Right lobe of liver (tissue), 6 donors: ENCODE measurements around the gene F12. TPM values are rescaled to one million over a fixed set of nuclear protein-coding genes. Genes with fewer than 3 reads are reported as not detected.

ENCODE experiments used
- ATAC-seq, 4 donors: fragments of 200-7000 bp; cut with Tn5 transposase; one replicate each; pipeline ENCODE4 v1.9.1; 2020; ENCODE audit warnings: mild to moderate bottlenecking in 4 of 4, moderate library complexity in 4 of 4
- DNase-seq, 3 donors: peaks; one replicate each; pipeline ENCODE4 v3.0.0-alpha.2; 2020
- H3K27ac ChIP-seq, 3 donors: fragments of 200-600 bp; one replicate each; pipeline ENCODE4 v1.8.0; 2022
- H3K27me3 ChIP-seq, 2 donors: fragments of 200-600 bp; one replicate each; pipeline ENCODE4 v1.8.0; 2022
- H3K36me3 ChIP-seq, 4 donors: fragments of 200-600 bp; sonication (generic) in 1 of 4; one replicate each; pipeline versions ENCODE4 v1.5.1 to v1.8.0; 2017 to 2022; ENCODE audit warnings: control low read depth in 1 of 4
- H3K4me1 ChIP-seq, 4 donors: fragments of 200-600 bp; sonication (generic) in 1 of 4; one replicate each; pipeline versions ENCODE4 v1.5.1 to v1.8.0; 2017 to 2022; ENCODE audit warnings: control low read depth in 1 of 4
- H3K4me3 ChIP-seq, 3 donors: fragments of 200-600 bp; one replicate each; pipeline ENCODE4 v1.8.0; 2022
- H3K9me3 ChIP-seq, 4 donors: fragments of 200-600 bp; sonication (generic) in 1 of 4; one replicate each; pipeline versions ENCODE4 v1.5.1 to v1.8.0; 2017 to 2022; ENCODE audit warnings: control low read depth in 1 of 4
- POLR2A ChIP-seq: fragments of 450-650 bp; IDR thresholded peaks from one replicate; pipeline ENCODE4 v1.6.1; 2017; ENCODE audit warnings: antibody characterized with exemption, mild to moderate bottlenecking
- WGBS: methylation state at CpG from one replicate; pipeline ENCODE4 v1.1.6; 2018; ENCODE audit warnings: low coverage, low lambda C conversion rate; ENCODE audit not compliant: insufficient coverage; ENCODE audit errors: missing lambda C conversion rate; 5-methylcytosine and 5-hydroxymethylcytosine counted together
- intact Hi-C, 2 donors: fragments of 100-400 bp; cut with DNase I; formaldehyde crosslinking; loops; one replicate each; pipeline versions ENCODE4 v1.11.2 to v1.14.1; 2022
- total RNA-seq, 6 experiments: library from RNA; depleted of rRNA in 2 of 6; stranded (reverse); fragments of >200 nt in 2 of 6; fragmentation: NEBNext Ultra II Directional in 3 of 6; extraction: Animal tissue kit (Norgen Biotek cat#: 25700) in 3 of 6; gene quantifications; one replicate each; pipeline versions ENCODE4 v1.1.0 to v1.2.4, GENCODE V29; 2016 to 2023
- TF ChIP-seq, protein P1 (sequence below), 4 donors: fragments of 200-600 bp in 3 of 4; fragments of 450-650 bp in 1 of 4; IDR thresholded peaks; one replicate each; pipeline versions ENCODE4 v1.5.1 to v1.8.0; 2016 to 2022; ENCODE audit warnings: antibody characterized with exemption in 4 of 4, mild to moderate bottlenecking in 2 of 4
- donor health status: DM: no; HTN: yes; CAD: no.
- donor health status: DM: no; HTN: no; CAD: no.
- donor health status: DM: no; HTN: no; CAD: no.
- donor health status: DM: no; HTN: yes; CAD: no.
- donor health status: DM: no; HTN: yes; CAD: no.

Gene F12
- total RNA-seq, 6 experiments from 2014 or later: 236 to 518 (median 365) TPM

DNA sequence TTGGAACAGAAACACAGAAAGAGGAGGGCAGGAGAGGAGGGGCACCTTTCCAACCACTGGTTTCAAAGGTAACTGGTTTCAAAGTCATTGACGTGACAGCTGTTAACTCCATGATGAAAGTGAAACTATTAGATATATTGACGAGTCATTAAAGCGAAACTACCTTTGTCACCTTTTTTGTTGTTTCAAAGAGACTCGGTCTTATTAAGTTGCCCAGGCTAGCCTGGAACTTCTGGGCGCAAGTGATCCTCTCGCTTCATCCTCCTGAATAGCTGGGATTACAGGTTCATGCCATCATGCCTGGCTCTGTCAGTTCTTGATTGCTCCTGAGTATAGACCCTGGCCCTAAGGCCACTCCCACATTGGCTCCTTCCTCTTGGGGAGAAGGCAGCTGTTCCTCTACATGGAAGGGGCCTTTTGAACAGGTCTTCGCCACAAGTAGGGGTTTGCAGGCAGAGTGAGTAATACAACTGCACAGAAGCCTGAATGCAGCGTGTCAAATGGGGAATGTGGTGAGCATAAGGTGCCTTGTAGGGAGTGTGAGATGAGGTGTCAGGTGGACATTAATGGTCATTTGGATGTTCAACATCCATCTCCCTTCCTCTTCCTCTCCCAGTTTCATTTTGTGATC is 3.4 kb upstream of the F12 start:
- Histone ChIP-seq H3K4me3 (peak overlapping the region in 2 of 3 donors; percentile 25 to 34), H3K9me3 (no peaks in the 10 kb centered on the region), H3K27me3 (no peaks in the 10 kb centered on the region), H3K27ac (peak overlapping the region; percentile 72 to 94 (median 83)), H3K36me3 (no peaks in the 10 kb centered on the region), H3K4me1 (peaks cover 0 to 20% (median 4%) of the 10 kb centered on the region in 4 donors)
- DNase-seq: peak in 1 of 3 donors; percentile 59
- TF ChIP-seq, protein P1, sequence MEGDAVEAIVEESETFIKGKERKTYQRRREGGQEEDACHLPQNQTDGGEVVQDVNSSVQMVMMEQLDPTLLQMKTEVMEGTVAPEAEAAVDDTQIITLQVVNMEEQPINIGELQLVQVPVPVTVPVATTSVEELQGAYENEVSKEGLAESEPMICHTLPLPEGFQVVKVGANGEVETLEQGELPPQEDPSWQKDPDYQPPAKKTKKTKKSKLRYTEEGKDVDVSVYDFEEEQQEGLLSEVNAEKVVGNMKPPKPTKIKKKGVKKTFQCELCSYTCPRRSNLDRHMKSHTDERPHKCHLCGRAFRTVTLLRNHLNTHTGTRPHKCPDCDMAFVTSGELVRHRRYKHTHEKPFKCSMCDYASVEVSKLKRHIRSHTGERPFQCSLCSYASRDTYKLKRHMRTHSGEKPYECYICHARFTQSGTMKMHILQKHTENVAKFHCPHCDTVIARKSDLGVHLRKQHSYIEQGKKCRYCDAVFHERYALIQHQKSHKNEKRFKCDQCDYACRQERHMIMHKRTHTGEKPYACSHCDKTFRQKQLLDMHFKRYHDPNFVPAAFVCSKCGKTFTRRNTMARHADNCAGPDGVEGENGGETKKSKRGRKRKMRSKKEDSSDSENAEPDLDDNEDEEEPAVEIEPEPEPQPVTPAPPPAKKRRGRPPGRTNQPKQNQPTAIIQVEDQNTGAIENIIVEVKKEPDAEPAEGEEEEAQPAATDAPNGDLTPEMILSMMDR (IDR thresholded peaks at IDR 0.05): no peak
- no peak for TF ChIP-seq POLR2A
- intact Hi-C loops: no loop called here
- WGBS: 23% methylated on average over 5 of the region's 8 CpGs
- ATAC-seq: peak; percentile 49 to 68 (median 66)

DNA sequence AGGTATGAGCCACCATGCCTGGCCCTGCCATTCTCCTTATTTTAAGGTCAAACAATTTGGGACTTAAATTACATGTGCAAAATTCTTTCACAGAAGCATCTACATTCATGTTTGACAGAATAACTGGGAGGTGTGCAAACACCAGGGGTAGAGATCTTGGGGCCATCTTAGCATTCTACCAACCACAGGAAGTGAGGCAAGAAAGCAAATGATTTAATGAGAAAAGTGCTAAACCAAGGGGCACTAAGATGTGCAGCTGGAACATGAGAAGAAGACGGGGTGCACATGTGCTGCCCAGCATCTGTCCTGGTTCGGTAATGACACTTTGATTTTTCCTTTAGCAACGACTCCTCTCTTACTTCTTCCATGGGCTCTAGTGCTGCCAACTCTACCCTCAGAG is 1.2 kb upstream of the F12 start:
- TF ChIP-seq, protein P1 (IDR thresholded peaks at IDR 0.05): no peak
- no peak for TF ChIP-seq POLR2A
- DNase-seq (no peak), ATAC-seq (no peak)
- WGBS: 73% methylated on average over 2 of the region's 3 CpGs
- Histone ChIP-seq H3K27me3 (no peaks in the 10 kb centered on the region), H3K9me3 (no peaks in the 10 kb centered on the region), H3K36me3 (no peaks in the 10 kb centered on the region), H3K27ac (no peak overlapping the region), H3K4me3 (no peak overlapping the region), H3K4me1 (peaks cover 0 to 27% (median 5%) of the 10 kb centered on the region in 4 donors)
- intact Hi-C loops: no loop called here

DNA sequence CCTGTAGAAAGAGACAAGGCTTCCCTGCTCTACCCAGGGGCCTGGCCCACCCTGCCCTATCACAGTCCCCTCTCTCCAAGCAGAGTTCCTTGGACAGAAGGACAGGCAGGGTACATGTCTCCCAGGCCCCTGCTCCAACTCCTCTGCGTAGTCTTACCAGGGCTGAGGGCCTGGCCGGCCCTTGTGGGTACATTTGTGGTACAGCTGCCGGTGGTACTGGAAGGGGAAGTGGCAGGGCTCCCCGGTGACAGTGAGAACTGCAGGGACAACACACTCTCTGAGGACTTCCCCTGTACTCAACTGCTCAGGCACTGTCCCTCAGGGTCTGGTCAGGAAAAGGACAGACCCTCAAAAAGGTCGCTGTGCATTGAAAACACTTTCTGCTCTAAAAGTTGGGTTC is 3.6 kb downstream of the F12 start:
- intact Hi-C loops: no loop called here
- Histone ChIP-seq H3K27me3 (no peaks in the 10 kb centered on the region), H3K36me3 (peaks cover 0 to 15% (median 5%) of the 10 kb centered on the region in 4 donors), H3K9me3 (no peaks in the 10 kb centered on the region), H3K27ac (no peak overlapping the region), H3K4me1 (peaks cover 0 to 31% (median 4%) of the 10 kb centered on the region in 4 donors), H3K4me3 (no peak overlapping the region)
- ATAC-seq: no peak
- TF ChIP-seq, protein P1 (IDR thresholded peaks at IDR 0.05): no peak
- no peak for TF ChIP-seq POLR2A
- DNase-seq: no peak
- no CpG with 5 or more reads among the region's 5 CpGs for WGBS

DNA sequence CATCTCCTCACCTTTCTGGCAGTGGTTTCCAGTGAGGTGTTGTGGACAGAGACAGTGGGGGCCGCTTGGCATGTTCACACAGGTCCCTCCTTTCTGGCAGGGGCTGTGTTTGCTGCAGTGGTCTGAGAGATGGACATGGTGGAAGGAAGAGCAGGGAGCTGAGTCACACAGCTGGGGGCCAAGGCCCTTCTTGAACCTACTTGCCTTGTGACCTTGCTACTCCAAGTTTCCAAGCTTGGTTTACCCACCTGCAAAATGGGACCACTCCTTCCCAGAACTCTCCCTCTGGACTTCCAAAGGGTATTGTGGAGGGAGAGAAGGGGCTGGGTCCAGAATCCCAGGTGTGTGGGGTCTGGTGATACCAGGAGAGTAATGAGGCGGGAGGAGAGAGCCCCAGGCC is 4.1 kb downstream of the F12 start:
- intact Hi-C loops: no loop called here
- Histone ChIP-seq H3K4me3 (no peak overlapping the region), H3K4me1 (peaks cover 0 to 35% (median 4%) of the 10 kb centered on the region in 4 donors), H3K27ac (no peak overlapping the region), H3K36me3 (peaks cover 0 to 15% (median 5%) of the 10 kb centered on the region in 4 donors), H3K27me3 (no peaks in the 10 kb centered on the region), H3K9me3 (no peaks in the 10 kb centered on the region)
- TF ChIP-seq, protein P1 (IDR thresholded peaks at IDR 0.05): no peak
- no peak for TF ChIP-seq POLR2A
- no peak for DNase-seq
- ATAC-seq: no peak
- WGBS: no CpG with 5 or more reads among the region's 2 CpGs
